DND-41 (cell line): Measurements from ENCODE around the gene C19orf47.

Experiments used
- CTCF ChIP-seq: IDR thresholded peaks from 2 replicates; pipeline ENCODE4 v1.5.1; 2012; ENCODE audit warnings: borderline replicate concordance, low read length, moderate library complexity, mild to moderate bottlenecking; ENCODE audit not compliant: poor library complexity, severe bottlenecking; ENCODE audit errors: extremely low read depth
- EZH2 ChIP-seq: IDR thresholded peaks from 3 replicates; pipeline ENCODE4 v1.6.1; 2012; ENCODE audit warnings: borderline replicate concordance, low read depth, mild to moderate bottlenecking, moderate library complexity, low read length, inconsistent platforms; ENCODE audit not compliant: severe bottlenecking

- TF ChIP-seq CTCF = no peak
- TF ChIP-seq EZH2 = no peak
These were observed 23.6 kb upstream of the C19orf47 start for GRCh38 chr19:40371802-40372122.
